ENCODE measurements around the gene PCYT1A.

Gene PCYT1A

DNA sequence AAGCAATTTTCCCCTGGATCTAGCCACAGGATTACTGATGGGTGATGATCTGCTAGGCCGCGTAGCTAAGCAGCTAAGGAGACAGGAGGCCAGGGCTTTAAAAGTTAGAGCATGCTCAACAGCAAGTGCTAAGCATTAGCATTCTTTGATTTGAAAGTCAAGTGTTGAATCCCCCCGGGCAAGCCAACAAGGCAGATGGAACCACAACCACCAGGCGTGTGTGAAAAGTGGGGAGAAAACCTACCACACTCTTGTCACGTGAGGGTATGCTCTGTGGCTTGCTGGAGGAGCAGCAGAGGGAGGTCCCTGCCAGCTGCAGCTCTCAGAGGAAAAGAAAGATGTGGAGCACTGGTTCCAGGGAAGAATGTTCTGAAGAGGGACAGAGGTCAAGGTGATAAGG, 50.3 kb downstream of the PCYT1A start:
- no peak for DNase-seq (ENCODE audit: low read depth)

DNA sequence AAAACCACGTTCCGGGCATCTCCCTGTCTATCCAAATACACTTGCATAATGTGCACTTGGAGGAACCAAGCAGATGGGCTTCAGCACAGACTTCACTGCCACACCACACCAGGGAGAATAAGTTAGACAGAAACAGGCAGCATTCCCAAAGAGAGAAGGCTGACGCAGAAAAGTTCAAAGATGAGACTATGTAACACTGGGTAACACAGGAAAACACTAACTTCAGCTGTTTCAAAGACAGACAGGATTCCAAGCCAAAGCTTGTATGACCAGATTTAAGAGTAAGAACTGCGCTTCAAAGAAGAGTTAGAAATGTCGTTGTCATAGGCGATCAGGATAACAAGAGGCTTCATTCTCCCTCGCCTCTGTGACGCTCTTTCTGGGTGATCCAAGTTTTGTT, 51.3 kb downstream of the PCYT1A start:
- DNase-seq (ENCODE audit: low read depth), result no peak

DNA sequence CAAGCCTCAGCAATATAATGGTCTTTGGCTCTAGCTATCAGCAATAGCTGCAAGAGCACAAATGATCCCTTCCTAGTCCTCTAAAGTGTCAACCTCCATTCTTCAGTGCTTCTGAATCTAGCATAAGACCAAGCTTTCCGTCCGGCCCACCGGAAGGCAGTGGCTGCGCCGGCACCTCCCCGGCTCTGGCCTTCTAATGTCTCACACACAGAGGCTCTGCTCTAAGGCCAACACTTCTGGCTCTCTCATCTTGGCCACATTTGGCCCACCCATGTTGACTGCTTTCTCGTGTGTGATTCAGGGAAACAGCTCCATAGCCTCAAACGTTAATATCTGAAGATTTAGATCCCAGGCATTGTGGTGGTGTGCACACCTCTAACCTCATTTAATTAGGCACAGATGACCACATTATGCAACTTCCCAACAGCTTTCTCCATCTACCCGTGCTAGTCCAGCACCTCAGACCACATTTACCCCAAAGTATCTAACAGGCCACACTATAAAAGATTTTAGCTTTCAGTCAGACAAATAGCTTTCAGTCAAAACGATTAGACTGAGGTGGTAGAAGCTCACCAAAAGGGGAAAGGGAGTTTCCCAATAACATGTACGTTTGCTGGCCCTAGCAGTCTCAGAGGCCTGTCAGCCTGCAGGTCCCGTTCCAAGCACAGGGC, 51.9 kb downstream of the PCYT1A start:
- no peak for DNase-seq (ENCODE audit: low read depth)

DNA sequence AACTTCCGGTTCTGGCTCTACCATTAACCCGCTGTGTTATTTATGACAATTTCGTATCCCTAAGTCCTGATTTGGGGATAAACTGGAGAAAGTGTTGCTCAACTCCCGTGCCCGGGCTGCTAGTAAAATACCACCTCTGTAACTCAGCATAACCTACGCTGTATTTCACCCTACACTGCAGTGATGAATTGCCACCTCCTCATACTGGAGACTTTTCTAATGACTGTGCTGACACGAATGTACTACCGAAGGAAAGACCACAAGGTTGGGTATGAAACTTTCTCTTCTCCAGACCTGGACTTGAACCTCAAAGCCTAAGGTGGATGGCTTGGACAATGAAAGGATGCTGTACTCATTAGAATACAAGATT, 54.7 kb downstream of the PCYT1A start:
- no peak for DNase-seq (ENCODE audit: low read depth)

DNA sequence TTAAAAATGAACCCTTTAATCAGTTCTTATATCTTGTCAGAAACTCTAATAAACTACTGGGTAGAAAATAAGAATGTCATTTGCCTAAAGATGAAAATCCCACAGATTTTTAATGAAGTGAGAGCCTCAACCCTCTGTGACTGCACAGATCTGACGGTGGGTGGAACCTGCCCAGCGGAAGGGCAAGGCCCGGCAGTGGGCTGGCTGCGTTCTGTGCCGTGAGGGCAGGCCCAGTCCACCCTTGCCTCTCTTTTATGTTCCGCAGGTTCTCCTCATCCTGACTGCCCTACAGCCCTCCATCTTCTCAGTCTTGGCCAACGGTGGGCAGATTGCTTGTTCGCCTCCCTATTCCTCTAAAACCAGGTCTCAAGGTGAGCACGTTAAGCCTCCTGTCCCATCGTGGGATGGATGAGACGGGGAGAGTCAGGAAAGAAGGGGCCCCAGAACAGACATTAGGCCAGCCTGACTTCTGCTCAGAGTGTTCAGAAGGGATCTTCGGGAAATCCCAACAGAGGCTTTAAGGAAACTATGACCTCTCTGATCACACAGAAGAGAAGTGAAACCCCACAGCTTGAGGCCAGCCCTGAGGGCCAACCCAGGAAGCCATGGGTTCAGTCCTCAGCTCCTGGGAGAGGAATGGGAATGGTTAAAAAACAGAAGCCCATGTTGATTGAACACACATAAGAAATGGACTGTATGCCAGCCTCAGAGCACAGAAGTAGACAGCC, 55.2 kb downstream of the PCYT1A start:
- no peak for DNase-seq (ENCODE audit: low read depth)

DNA sequence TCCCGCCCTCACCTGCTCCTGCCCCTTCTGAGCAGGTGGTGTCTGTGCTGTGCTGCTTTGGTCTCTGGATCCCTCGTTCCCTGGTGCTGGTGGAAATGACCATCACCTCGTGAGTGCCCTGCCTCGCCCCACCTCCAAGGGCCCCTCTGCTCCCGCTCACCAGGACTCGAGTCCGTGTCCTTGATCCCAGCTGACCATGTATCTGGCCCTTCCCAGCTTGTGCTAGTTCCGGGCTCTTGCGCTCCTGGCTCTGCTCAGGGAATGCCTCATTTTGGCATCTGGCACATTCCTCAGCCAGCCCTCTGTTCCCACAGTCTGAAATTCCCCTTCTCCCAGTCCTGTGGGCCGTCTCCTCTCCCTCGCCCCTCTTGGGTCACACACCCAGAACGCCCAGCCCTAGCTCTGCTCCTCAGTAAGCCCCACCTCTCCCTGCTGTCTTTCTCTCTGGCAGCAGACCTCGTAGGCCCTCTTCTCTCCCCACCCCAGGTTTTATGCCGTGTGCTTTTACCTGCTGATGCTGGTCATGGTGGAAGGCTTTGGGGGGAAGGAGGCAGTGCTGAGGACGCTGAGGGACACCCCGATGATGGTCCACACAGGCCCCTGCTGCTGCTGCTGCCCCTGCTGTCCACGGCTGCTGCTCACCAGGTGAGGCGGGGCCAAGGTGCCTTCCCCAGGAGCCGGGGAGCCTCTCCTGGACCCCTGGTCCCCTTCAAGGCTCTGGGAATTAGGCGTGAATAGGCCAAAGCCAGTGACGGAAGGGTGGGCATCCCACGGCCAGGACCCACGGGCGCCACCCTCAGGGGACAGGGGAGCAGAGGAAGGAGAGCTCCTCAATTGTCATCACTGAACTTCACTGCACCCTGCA, 59.7 kb downstream of the PCYT1A start:
- DNase-seq (ENCODE audit: low read depth), result no peak

DNA sequence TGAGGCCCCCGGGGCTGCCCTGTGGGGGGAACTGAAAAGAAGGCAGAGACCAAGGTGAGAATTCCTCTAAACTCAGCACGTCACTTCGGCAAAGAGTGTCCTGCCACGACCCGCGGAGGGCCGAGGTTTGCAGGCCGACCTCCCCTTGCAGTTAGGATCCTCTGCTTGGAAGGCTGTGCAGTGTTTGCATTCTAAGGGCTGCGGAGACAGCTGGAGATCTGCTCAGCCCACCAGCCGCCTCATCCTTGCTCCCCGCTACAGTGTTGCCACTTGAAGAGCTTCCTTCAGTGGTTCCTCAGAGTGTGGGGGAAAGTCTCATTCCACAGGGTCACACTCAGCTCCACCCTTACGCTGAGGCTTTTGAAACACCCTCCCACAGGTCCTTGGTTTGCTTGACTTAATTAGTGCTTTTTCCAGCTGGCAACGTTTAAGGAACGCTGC, 60.4 kb downstream of the PCYT1A start:
- no peak for DNase-seq (ENCODE audit: low read depth)

DNA sequence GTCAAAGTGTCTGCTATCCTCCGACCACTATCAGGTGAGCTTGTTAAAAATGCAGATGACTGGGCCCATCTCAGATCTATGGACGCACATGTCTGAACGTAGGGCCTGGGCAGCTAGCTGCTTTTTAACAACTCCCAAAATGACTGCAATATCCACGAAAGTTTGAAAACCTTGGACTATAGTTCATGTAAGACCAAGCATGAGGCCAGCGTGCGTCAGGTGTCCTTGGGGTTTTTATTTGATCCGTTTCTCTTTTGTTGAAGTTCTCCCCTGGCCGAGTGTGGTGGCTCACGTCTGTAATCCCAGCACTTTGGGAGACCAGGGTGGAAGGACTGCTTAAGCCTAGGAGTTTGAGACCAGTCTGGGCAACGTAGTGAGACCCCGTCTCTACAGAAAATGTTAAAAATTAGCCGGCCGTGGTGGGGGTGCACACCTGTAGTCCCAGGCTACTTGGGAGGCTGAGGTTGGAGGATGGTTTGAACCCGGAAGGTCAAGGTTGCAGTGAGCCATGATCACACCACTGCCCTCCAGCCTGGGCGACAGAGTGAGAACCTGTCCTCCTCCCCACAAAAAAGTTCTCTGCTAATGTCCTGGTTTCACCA, 61.7 kb downstream of the PCYT1A start:
- no peak for DNase-seq (ENCODE audit: low read depth)

DNA sequence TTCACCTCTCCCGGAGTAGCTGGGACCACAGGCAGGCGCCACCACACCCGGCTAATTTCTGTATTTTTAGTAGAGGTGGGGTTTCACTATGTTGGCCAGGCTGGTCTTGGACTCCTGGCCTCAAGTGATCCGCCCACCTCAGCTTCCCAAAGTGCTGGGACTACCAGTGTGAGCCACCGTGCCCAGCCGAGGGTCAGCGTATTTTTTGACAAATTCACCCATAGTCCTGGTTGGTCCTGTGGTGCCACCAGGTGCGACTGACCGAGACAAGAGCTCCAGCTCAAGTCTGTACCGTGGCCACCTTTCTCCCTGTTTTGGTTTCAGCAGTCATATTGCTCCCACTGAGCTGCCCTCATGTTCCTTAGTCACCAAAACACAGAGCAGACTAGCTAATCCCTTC, 62.4 kb downstream of the PCYT1A start:
- DNase-seq (ENCODE audit: low read depth), result no peak

DNA sequence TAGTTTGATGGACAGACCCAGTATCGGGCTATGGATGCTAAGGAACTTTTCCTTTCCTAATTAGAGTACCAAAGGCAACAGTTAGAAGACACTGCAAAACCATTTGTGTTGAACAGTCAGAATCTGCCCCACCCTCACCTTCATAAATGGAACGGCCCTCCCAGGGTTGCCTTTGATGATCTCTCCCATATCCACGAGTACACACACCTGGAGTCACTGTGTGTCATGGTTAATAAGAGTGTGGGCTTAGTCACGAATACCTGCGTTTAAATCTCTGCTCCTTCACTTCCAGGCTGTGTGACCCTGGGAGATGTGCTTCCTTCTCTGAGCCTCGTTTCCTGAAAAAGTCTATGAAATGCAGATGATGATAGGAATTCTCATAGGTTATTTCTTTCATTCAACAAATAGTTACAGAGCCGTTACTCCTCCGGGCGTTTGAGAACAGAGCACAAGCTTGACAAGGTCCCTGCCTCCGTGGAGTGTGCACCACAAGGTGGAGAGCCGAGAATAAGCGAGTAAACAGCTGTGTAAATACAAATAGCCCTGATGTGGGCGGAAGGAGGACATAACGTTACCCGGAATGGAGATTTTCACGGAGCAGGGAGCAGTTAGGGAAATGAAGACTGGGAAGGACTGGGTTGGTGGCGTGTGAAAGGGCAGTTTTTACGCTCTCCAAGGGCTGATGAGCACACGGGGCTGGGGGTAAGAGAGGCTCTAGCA, 64.5 kb downstream of the PCYT1A start:
- no peak for DNase-seq (ENCODE audit: low read depth)

DNA sequence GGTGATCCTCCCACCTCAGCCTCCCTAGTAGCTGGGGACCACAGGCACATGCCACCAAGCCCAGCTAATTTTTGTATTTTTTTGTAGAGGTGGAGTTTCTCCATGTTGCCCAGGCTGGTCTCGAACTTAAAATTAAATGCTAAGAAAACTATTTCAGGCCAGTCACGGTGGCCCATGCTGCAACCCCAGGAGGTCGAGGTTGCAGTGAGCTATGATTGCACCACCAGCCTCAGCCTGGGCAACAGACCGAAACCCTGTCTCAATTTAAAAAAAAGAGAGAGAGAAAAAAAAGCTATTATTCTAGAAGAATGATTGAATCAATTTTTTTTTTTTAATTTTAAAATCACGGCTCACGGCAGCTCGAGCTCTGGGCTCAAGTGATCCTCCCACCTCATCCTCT, 66.5 kb downstream of the PCYT1A start:
- no peak for DNase-seq (ENCODE audit: low read depth)

DNA sequence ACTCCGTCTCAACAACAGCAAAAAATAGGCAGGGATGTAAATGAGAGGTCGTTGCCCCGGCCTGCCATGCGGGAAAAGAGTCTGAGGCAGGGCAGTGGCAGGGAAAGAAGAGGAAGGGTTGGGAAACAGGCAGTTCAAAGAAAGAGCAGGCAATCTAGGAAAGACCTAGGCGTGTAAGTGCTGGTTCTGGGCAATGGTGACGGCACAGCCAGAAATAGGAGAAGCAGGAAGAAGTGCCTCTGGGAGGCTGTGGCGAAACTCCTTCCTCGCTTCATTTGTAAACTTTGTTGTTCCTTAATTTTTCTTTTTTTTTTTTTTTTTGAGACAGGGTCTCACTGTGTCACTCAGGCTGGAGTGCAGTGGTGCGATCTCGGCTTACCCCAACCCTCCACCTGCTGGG, 66.9 kb downstream of the PCYT1A start:
- no peak for DNase-seq (ENCODE audit: low read depth)

DNA sequence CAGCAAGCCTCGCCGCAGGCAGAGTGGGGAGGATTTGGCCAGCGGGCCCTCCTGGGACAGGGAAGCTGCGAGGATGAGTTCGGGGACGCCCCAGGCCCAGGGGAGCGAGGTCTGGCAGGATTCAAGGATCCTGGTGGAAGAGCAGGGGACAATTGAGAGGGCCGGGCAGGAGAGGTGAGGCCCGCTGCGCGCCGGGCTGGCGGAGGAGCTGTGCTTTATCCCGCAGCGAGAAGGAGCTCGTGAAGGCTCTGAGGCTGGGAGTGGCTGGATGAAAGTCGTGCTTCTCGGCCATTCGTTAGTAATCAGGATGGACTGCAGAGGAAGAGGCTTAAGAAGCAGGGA, 67.6 kb downstream of the PCYT1A start:
- DNase-seq (ENCODE audit: low read depth), result no peak

DNA sequence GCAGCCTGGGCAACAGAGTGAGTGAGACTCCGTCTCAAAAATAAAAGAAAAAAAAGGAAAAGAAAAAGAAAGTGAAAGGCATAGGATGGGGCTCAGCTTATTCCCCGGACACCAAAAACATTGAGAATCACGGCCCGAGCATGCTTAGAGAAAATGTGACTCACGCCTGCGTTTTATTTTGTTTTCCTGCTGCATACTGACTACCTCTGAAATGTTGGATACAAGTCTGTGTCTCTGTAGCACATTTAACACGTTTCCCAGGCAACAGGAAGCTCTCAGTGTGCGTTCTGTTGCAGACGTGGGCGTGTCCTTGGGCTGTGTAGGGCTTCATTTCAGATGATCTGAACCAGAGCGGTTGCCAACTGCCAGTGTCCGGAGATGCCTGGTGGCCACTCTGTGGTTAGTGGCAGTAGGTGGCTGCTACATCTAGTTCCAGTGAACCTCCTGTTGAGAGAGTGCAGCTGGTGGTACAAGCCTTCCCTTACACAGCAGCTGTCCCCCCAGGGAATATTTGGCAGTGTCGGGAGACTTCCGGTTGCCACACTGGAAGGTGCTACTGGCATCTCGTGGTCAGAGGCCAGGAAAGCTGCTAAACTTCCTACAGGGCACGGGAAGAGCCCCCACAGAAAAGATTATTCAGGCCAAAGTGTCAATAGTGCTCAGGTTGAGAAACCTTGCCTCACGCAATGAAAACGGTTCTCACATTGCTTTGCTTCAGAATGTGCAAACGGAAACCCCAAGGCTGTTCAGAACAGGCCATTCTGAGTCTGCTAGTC, 68.1 kb downstream of the PCYT1A start:
- DNase-seq (ENCODE audit: low read depth), result no peak

DNA sequence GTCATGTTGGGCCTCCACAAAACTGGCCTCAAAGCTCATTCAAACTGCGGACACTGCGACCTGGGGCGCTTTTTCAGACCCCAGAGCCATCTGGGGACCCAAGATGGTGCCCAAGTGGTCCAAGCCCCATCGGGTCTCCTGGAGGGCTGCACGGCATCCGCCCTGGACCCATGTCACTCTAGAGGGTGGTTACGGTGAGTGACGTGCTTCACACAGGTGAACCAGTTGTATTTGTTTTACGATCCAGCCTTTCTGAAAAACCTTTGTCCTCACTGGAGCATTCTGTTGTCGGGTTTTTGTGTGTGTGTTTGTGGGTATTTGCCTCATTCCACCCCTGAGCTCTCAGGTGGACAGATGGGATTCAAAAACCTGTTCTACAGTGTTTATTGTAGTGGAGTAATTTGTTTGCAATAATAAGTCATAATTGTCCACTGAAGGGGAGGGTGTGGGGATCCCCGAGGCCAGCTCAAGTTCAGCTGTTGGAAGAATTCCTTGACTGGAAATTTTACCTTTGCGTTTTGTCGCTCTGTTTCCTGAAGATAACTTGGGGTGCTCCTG, 69.3 kb downstream of the PCYT1A start:
- no peak for DNase-seq (ENCODE audit: low read depth)

DNA sequence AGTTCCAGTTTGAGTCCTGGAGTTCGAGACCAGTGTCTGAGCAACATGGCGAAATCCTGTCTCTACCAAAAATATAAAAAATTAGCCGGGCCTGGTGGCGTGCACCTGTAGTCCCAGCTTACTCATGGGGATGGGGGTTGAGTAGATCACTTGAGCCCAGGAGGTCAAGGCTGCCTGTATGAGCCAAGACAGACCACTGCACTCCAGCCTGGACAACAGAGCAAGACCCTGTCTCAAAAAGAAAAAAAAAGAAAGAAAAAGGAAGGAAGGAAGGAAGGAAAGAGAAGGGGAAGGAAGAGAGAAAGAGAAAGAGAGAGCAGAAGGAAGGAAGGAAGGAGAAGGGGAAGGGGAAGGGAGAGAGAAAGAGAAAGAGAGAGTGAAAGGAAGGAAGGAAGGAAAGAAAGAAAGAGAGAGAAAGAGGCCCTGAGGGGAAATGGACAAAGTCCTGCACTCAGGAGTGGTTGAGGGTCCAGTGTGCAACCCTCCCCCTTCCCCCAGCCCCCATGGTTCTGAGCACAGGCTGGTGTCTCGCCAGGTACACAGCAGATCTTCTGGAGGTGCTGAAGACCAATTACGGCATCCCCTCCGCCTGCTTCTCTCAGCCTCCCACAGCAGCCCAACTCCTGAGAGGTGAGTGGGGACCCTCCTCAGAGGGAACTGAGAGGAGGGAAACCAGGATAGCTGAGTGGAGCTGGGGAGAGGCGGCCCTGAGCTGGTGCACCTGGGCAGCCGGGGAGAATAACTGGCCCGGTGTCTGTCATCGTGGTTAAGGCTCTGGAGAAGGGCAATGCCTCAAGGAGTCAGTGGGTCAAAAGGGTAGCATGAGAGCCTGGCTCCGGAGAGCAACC, 70.0 kb downstream of the PCYT1A start:
- no peak for DNase-seq (ENCODE audit: low read depth)

DNA sequence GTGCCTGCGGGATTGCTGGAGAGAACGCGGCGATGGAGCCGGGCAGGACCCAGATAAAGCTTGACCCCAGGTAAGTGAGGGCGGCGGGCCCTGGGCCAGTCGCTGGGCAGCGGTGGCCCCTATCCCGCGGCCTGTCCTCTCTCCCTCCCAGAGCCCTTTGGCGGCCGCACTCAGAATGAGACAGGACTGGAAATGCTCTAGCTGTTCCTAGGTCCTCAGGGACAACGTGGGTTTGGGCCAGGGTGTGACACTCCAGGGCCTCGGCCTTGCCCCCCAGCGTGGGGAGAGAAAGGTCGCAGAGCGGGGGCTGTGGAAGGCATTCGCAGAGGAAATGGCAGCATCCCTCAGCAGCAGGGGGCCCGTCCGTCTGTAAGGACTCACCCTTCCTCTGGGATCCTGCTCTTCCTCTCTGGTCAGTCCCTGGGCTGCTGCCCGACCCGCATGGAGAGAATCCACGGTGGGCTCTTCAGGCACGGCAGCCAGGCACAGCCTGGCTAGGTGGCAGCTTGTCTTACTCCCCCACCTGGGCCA, 70.8 kb downstream of the PCYT1A start:
- DNase-seq (ENCODE audit: low read depth), result no peak

DNA sequence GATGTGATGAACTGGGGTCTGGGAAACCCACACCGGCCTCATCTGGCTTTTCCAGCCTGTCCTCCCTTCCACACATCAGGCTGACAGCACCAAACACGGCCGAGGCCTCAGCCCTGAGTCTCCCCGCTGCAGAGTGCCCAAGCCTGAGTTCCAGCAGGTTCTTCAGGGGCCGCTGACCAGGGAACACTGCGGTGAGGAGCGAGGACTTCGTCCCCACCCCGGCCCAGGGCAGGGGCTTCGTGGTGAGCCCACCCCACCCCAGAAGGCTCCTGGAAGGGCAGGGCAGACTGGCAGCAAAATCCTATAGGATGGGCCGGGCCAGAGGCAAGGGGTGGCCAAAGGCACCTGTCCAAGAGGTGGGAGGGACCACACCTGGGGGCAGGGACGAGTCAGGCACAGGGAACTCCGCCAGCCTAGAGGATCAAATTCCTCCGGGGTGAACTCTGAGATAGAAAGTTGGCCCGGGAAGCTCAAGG, 71.4 kb downstream of the PCYT1A start, which contains the start of gene SLC51A:
Gene SLC51A, plus strand, starts transcription at position 446 of the 476 bp plus-strand sequence. CDS start 179 bp downstream, outside the sequence.
- no peak for DNase-seq (ENCODE audit: low read depth)

DNA sequence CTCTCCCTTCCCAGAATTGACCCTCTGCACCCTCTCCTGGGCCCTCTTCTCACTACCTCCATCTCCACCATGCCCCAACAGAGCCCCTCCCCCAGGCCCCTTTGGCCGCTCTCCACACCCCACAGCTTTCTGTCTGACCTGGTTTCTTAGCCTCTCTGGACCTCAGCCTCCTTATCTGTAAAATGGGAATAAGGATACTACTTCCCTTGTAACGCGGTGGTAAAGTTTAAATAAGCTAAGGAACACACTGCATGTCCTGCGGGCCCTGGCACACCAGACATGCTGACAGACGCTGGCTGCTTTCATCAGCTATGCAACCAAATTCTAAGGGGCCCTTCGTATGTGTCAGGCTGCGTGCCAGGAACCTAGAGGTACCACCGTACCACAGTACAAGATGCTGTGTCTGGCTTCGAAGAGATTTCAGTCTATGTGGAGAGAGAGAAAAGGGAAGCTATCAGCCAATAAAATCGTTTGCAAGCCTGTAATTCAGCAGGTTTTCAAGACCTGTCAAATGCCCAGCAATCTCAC, 72.0 kb downstream of the PCYT1A start:
- no peak for DNase-seq (ENCODE audit: low read depth)
